HG02759 (cell line): Measurements from ENCODE around the gene UBE2E2.

Experiments used
- ATAC-seq: cut with Tn5 transposase; IDR thresholded peaks from one replicate; pipeline ENCODE4 v1.9.1; 2021; ENCODE audit warnings: mild to moderate bottlenecking, moderate library complexity; ENCODE audit not compliant: unreplicated experiment

UBE2E2 gene

DNA sequence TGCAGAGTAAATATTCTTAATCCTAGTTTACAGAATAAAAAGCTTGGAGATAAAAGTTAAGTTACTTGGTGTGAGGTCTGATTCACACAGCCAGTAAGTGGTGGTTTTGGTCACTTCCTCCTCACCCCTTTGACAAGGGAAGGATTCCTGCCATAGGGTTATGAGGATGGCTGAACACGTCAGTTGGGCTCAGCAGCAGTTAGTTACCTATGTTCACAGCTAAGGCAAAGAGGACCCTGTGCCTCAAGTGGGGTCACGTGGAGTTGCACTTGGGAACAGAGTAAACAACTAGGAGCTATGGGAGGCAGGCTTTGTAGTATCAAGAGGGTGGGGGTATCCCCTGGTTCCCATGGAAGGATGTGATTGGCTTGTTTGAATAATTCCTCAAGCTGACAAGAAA, 232.2 kb downstream of the UBE2E2 start:
- ATAC-seq: no peak

DNA sequence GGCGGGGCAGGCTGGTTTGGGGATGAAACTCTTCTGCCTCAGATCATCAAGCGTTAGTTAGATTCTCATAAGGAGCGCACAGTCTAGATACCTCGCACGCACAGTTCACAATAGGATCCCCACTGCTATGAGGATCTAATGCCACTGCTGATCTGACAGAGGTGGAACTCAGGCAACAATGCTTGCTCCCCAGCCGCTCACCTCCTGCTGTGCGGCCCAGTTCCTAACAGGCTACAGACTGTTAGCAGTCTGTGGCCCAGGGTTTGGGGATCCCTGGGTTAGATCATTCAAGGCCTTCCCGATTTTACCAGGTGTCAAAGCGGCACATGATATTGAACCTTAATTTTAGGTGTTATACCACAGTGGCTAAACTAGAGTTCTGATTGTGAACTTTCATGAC, 232.8 kb downstream of the UBE2E2 start:
- no peak for ATAC-seq

DNA sequence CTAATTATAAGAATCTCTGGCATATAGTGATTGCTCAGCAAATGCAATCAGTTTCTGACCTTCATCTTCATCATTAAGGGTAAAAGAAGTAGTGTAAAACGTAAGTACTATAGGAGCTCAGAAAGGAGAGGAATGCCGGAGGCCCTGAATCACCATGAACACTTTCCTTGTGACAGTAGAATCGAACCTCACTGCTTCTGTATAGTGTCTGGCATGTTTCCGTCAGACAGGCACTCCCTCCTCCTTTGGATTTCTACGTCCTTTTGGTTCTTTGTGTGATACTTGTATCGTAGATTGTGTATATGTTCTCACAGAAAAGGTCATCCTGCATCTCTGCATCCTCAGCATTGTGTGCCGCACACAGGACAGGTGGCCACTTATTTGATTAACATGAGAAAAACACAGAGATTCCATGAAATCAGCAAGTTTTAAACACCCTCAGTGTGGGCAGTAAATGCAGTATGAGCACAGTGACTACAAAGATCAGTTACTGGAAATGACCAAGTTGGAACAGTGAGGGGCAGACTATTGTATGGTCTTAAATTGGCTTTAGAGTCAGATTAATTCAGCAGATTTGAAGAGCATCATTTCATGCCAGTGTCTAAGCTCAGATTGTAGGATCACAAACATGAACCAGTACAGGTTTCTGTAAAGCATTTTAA, 234.5 kb downstream of the UBE2E2 start:
- no peak for ATAC-seq

DNA sequence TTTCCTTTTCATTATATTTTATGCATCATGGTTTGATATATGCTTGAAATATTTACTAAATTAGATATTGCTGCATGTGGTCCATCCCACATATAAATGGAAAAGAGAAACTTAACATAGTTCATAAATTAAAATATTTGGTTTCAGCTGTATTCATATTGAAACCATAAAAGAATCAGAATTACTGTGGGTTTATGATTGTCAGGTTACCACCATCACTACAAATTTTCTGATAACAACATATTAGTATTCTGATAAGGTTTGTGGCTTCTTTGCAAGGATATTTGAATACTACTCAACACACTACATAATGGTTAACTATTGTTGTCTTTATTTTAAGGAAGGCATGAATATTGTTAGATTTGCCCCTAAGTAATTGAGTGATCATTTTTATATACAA, 235.5 kb downstream of the UBE2E2 start:
- ATAC-seq: no peak

DNA sequence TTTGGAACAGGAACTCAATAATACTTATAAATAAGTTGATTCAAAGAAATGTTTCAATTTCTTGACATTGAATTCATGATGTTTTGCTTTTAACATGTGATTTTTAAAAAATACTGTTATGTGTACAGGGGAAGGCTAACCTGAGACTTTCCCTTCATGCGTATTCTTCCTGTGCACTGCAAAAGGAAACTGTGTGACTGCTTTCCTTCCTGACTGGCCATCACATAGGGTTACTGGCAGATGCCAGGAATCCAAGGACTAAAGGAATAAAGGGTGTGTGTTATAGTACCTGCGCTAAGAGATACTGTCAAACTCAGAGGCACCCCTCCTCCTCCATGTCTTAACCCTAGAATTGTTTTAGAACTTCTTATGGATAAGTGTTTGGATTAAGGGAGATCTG, 236.0 kb downstream of the UBE2E2 start:
- no peak for ATAC-seq

DNA sequence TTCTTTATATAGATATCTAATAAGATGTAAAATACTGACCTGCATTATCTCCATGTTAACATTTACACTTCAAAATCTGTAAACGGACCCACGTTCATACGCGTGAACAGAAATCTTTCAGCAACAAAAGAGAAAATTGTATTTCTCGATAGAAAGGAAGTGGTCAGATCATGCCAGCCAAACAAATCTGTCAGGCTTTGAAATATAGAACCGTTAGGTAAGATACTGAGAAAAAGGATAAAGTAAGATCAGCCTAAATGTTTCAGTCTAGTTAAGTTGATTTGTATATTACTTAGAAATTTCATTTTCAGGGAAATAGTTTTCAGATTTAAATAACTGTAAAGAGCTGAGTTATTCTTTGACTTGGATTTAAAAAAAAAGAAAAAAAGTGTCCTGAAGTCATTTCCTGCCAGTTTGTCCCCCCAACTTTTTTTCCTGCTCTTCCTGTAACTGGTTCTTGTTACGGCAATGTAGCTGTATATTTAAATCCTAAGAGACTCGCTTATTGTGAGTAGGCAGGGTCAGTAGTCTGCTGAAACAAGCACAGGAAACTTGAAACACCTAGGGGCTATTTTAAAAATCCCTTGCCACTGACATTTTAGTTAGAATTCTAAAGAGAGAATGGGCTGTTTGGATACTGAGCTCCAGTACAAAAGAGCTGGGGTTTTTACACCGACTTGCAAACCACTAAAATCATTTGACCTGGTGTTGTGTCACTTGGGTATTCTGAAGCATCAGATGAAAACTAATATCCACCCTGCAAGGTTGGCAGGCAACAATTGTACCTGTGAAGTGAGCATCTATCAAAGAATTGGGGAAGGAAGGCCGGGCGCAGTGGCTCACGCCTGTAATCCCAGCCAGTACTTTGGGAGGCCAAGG, 237.5 kb downstream of the UBE2E2 start:
- no peak for ATAC-seq

DNA sequence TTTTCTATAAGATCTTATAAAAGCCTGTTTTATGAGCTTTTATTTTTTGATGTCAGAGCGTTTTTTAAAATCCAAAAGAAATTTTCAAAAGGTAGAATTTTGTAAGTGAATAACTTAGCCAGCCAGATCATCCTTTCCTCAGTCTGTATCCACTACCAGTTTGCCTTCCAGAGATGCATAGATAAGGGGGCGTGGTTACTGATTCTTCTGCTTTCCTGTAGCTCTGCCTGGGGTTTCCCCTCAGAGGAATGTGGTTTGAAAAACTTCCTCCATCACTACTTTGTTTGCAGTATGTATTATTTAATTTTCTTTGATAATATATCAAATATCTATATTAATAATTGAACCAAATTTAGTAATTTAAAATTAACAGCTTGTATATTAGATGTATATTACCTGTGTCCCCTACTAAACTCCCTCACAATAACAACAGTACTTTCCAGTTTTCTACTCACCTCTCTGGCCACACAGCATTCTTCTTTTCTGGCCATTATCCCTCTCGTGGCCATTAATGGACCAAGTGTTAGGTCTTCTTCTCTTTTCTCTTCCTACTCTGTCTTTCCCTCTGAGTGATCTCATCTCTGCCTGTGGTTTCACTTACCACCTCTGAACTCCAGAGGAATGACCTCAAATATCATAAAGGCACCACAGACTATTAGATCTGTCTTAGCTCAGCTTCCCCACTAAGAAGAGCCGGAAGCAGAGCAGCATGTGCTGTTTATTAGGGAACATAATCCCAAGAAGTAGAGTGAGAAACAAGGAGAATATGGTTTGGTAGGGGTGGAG, 239.7 kb downstream of the UBE2E2 start:
- peak; percentile 55 for ATAC-seq

DNA sequence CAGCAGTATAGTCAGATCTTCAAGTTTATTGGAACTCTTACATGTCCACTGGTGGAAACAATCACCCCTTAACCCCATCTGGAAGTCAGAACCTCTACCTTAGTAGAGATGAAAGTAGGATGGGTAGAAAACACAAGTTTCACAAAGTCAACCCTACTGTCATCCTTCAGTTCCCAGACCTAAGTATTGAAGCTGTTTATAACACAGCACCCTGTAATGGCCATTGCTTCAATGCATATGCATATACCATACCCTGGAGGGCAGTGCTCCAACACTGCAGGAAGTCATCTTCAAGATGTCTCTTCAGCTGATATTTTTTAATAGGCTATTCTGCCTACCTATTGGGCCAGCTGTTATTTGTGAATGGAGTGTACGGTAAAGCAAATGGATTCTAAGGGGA, 241.3 kb downstream of the UBE2E2 start:
- no peak for ATAC-seq

DNA sequence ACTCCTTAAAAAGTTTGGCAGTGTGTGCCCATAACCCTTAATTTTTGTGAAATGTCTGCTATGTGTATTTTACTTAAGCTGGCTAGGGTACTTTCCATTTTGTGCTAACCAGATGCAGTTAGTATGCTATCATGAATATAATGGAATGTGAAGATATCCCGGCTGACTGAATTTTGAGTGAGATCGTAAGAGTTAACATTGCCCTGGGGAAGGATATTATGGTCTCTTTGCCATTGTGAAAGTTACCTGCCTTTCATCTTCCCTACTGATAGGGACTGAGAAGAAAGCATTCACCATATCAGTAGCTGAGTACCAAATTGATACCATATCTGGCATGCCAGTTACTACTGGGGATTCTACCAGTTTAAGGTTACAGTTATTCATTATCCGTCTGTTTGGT, 243.2 kb downstream of the UBE2E2 start:
- ATAC-seq: no peak

DNA sequence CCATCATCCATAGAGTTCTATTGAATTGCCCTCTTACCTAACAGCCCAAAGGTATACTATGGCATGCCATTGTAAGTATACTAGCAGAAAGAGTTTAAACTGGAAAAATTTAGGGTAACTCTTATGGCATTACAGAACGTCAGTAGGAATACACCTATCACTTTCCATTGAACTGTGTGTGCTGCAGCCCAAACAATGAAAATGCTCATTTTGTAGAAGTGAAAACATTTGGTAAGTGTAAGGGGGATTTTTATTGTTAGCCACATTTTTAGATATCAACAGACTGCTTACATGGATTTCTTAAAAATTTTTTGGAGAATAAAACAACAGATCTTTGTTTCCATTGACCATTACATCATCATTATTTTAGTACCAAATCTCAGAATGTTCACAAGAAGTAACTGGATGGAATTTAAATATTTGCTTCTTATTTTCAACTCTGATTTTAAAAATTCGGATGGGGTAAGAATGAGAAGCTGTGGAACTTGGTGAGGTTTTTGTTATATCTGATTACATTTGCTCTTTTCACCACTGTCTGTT, 245.9 kb downstream of the UBE2E2 start:
- no peak for ATAC-seq

DNA sequence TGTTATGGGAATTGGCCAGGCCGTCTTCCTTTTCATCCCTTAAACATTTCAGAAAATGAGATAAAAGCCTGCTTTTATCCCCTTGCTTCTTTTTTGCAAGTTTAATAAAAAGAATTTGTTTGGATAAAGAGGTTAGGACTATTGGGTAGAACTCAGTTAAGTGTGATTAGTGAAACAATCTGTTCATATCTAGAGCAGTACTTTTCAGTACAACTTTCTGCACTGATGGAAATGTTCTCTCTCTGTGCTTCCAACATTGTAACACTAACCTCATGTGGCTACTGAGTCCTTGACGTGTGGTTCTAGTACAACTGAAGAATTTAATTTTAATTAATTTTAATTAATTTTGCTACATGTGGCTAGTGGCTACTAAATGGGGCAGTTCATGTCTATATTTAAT, 246.9 kb downstream of the UBE2E2 start:
- no peak for ATAC-seq

DNA sequence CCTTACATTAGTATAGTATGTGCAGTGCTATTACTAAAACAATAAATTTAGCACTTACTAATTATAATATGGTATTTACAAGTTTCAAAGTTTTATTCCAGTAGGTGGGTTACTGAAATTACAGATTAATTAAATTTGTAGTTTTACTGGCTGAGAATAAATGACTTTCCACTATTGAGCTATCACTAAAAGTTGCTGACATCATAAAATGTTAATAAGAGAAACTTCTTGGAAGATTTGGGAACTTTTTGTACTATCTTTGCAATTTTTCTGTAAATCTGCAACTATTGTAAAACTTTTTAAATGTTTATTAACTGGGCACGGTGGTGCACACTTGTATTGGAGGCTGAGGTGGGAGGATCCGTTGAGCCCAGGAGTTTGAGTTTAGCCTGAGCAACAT, 247.7 kb downstream of the UBE2E2 start:
- no peak for ATAC-seq

DNA sequence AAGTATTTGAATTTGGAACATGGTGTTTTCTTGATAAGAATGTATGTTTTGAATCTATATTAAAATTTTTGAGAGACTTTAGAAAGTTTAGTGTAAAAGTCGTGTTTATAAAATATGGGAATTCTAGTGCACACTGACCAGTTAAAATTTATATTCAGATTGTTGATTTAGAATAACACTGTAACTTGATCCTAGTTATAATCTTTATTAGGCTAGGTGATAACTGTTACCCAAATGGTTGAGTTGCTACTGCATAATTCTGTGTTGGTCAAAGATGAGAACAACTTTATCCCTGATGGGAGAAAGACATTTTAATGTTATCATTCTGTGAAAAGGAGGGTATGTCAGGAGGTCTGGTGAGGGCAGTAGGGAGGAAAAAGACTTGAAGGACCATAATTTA, 249.3 kb downstream of the UBE2E2 start:
- ATAC-seq: no peak

DNA sequence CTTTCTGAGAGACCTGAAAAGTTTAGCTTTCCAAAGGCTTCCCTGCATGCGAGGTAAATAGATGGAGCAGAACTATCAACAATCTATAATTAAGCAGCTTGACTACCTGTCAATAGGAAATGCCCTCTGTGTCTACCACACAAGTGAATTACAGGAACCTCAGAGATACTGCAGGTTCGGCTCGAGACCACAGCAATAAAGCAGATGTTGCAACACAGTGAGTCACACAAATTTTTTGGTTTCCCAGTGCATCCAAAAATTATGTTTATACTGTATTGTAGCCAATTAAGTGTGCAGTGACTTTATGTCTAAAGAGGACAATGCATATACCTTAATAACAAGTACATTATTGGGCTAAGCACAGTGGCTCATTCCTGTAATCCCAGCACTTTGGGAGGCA, 252.0 kb downstream of the UBE2E2 start:
- no peak for ATAC-seq

DNA sequence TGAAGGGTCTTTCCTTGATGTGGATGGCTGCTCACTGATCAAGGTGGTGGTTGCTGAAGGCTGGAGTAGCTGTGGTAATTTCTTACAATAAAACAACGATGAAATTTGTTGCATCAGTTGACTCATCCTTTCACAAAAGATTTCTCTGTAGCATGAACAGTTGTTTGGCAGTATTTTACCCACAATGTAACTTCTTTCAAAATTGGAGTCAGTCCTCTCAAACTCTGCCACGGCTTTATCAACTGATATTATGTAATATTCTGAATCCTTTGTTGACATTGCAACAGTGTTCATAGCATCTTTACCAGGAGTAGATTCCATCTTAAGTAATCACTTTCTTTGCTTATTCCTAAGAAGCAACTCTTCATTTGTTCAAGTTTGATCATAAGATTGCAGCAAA, 252.6 kb downstream of the UBE2E2 start:
- ATAC-seq: no peak

DNA sequence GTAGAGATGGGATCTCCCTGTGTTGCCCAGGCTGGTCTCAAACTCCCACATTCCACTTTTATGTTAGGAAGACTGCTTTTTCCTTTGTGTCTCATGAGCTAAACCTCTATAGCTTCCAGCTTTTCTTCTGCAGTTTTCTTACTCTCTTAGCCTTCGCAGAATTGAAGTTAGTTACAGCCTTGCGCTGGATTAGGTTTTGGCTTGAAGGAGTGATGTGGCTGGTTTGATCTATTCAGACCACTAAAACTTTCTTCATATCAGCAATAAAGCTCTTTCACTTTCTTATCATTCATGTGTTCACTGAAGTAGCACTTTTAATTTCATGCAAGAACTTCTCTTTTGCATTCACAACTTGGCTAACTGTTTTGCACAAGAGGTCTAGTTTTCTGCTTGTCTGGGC, 254.6 kb downstream of the UBE2E2 start:
- ATAC-seq: no peak

DNA sequence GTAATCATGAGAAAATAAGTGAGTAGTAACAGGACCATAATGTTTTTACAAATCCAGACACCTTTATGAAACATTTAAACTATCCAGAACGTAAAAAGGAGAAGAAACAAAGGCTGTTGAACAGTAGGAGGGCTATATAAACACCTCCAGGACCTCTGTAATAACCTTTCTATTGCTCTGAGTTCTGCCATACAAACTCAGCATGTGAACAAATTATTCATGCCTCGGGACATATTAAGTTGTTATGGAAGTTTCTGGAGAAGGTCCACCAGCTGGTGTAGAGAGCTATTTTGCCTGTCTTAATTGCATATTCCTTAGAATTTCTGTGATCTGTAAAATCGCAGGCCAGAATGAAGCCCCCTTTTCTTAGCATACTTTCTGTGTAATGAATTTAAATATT, 256.3 kb downstream of the UBE2E2 start:
- ATAC-seq: no peak

DNA sequence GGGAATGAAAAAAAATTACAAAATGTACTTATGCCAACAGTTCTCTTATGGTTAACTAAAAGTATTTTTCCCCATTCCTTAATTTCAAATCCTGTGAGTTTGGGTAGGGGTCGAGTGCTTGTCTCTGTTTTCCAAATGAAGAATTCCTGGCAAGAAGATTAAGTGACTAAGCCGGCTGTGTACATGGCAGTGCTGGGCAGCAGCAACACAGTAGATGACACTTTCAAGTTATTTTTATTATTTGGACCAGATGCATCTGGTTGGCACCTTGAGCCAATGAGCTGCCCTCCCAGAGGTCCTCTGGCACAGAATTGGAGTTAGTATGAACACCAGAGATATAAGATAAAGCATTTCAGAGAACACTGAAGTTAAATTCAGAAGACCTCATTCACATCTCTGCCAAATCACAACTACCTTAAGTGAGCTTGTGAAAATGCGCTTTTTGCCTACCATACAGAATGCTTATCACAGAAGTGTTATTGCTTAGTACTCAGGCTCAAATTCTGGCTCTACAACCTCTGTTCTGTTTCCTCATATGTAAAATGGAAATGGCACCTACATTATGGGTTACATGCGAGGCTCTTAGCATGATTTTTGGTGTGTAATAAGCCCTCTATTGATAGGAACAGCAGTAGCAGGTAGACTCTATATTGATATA, 256.9 kb downstream of the UBE2E2 start:
- no peak for ATAC-seq

DNA sequence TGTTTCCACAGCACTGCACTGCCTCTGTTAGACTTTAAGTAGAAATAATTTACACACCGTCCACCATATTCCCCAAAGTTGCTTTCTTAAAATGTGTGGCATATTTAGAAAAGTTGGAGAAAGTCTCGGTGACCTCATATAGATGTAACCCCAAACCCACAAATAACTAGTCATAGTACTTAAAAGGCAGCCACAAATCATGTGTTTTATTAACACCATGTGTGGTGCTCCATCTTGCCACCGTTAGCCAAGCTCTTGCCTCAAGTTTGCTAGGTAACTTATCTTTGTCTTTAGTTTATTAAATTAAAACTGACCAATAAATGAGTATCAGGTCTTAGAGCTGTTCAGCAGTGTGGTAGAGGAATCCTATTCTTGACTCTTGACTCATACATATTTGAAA, 257.9 kb downstream of the UBE2E2 start:
- no peak for ATAC-seq

DNA sequence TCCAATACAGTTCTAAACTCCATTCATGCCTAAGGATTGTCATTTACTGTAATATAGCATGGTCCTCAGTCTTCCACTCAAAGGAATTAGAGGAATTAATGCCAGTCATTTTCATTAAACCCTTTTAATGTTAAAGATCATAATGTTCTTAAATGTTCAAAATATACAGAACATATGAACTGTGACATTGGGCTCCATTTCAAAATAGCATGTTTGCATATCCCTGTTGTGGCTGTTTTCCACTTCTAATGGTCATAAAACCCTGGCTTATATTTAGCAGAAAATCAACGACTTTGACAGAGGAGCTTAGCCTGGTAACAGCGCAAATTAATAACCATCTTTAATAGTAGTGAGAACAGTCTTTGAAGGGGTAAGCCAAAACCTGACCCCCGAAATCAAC, 260.7 kb downstream of the UBE2E2 start:
- ATAC-seq: no peak

DNA sequence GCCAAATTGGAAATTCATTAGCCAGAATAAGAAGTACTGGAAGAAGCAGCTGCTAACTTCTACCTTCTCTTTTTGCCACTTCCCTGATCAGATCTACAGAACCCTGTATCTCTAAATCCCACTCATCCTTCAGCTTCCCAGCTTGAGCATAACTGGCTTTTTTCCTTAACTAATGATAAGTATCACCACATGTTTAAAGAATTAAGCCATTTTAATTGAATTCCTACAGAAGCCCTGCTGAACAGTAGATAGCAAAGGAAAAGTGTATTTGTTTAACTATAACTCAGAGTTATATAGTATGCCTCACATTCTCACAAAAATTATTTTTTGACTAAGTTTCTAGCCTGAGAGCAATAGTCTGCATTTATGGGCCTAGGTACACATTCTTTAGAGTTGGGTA, 262.4 kb downstream of the UBE2E2 start:
- no peak for ATAC-seq
